DMS153 treated with DMSO at 0.1 percent for 48 hours (cell line): ENCODE measurements around the gene ANKRD44.
"Not testable (repeated sequence)": the region's sequence is repeated elsewhere in the genome, so short reads cannot be mapped to it uniquely, and the experiment has no call there.

Experiments used
- DNase-seq: peaks from one replicate; lab custom pipeline; 2025; ENCODE audit not compliant: unreplicated experiment; lab: John Stamatoyannopoulos, UW

ANKRD44 gene

GRCh38 chr2:197080578-197081216, 229.9 kb downstream of the ANKRD44 start:
- no peak for DNase-seq

GRCh38 chr2:197079832-197080555, 230.6 kb downstream of the ANKRD44 start:
- DNase-seq = no peak

- DNase-seq = no peak
Observed at GRCh38 chr2:197079414-197079813, 231.2 kb downstream of the ANKRD44 start.

GRCh38 chr2:197078535-197078934, 232.0 kb downstream of the ANKRD44 start:
- DNase-seq = no peak

GRCh38 chr2:197077336-197077735, 233.2 kb downstream of the ANKRD44 start:
- no peak for DNase-seq

- no peak for DNase-seq
Observed at GRCh38 chr2:197076652-197077051, 233.9 kb downstream of the ANKRD44 start.

- DNase-seq = no peak
Observed at GRCh38 chr2:197075754-197076337, 234.7 kb downstream of the ANKRD44 start.

- no peak for DNase-seq
Observed at GRCh38 chr2:197075281-197075680, 235.3 kb downstream of the ANKRD44 start.

GRCh38 chr2:197073701-197074433, 236.7 kb downstream of the ANKRD44 start:
- DNase-seq = no peak

- DNase-seq = no peak
Observed at GRCh38 chr2:197073270-197073669, 237.3 kb downstream of the ANKRD44 start.

GRCh38 chr2:197072533-197072932, 238.0 kb downstream of the ANKRD44 start:
- no peak for DNase-seq

GRCh38 chr2:197071790-197072436, 238.7 kb downstream of the ANKRD44 start:
- no peak for DNase-seq

GRCh38 chr2:197071213-197071612, 239.4 kb downstream of the ANKRD44 start:
- no peak for DNase-seq

- no peak for DNase-seq
Observed at GRCh38 chr2:197069958-197070357, 240.6 kb downstream of the ANKRD44 start.

- not testable (repeated sequence) for DNase-seq
Observed at GRCh38 chr2:197062574-197062973, 248.0 kb downstream of the ANKRD44 start.

- no peak for DNase-seq
Observed at GRCh38 chr2:197059477-197059876, 251.1 kb downstream of the ANKRD44 start.

GRCh38 chr2:197058777-197059300, 251.7 kb downstream of the ANKRD44 start:
- no peak for DNase-seq

GRCh38 chr2:197057959-197058358, 252.6 kb downstream of the ANKRD44 start:
- DNase-seq = no peak

GRCh38 chr2:197055045-197055444, 255.5 kb downstream of the ANKRD44 start:
- DNase-seq = no peak

GRCh38 chr2:197054437-197054836, 256.1 kb downstream of the ANKRD44 start:
- DNase-seq = no peak

GRCh38 chr2:197052356-197052755, 258.2 kb downstream of the ANKRD44 start:
- no peak for DNase-seq
